GM12878 (cell line): ENCODE results near the gene SLC11A1. TPM values are rescaled to one million over a fixed set of nuclear protein-coding genes. Genes with fewer than 3 reads are reported as not detected.
A peak's percentile ranks its signal among the peaks of the same experiment; 100 is the strongest.

Source experiments
- ATAC-seq: fragments of 200-7000 bp; cut with Tn5 transposase; 3 replicates; pipeline ENCODE4 v1.9.1; 2020; ENCODE audit warnings: mild to moderate bottlenecking, moderate library complexity
- BruUV-seq: library from RNA; stranded (reverse); fragments of 400-500 nt; replicated peaks from 2 replicates; lab custom pipeline; 2021; lab: Mats Ljungman, UMichigan
- CTCF ChIA-PET: fragments of 300-600 bp; sonication (Branson Sonifier 250); formaldehyde crosslinking; extraction: SDS; loops from one replicate; lab custom pipeline; 2021; ENCODE audit warnings: inconsistent platforms; lab: Yijun Ruan, JAX
- POLR2A ChIA-PET: fragments of 350-600 bp; formaldehyde crosslinking; extraction: SDS; loops from one replicate; lab custom pipeline; 2021; ENCODE audit warnings: inconsistent platforms; lab: Charles Lee
- RAD21 ChIA-PET: fragments of 300-600 bp; sonication (Branson Sonifier 250); formaldehyde crosslinking; loops from one replicate; lab custom pipeline; 2023; ENCODE audit warnings: antibody characterized with exemption; ENCODE audit not compliant: unreplicated experiment; lab: Charles Lee
- SMC1A ChIA-PET: fragments of 300-600 bp; sonication (Branson Sonifier 250); formaldehyde crosslinking; loops from one replicate; lab custom pipeline; 2023; ENCODE audit not compliant: unreplicated experiment, uncharacterized antibody; lab: Charles Lee
- DNase-seq: peaks from one replicate; pipeline ENCODE4 v3.0.0-alpha.2; 2011; ENCODE audit warnings: low read depth, low spot score
- FAIRE-seq: peaks from 3 replicates; lab custom pipeline; 2011; peaks lifted over from hg19 to GRCh38; lab: Jason Lieb, UNC
- H2AFZ ChIP-seq: 2 replicates; pipeline ENCODE4 v1.6.0; 2011; ENCODE audit warnings: low read depth, low read length, control low read depth; ENCODE audit not compliant: control insufficient read depth
- H3K27ac ChIP-seq: 2 replicates; pipeline ENCODE4 v1.5.1; 2011; ENCODE audit warnings: control low read depth; ENCODE audit not compliant: control insufficient read depth, insufficient read depth
- H3K27me3 ChIP-seq, 2 experiments: replicated peaks in 1 of 2; 2 replicates each; pipeline versions ENCODE4 v1.6.0 to v1.6.1; 2011; ENCODE audit warnings: low read length in 1 of 2; ENCODE audit not compliant: control insufficient read depth in 2 of 2, insufficient read depth in 2 of 2
- H3K36me3 ChIP-seq, 2 experiments: 2 replicates each; pipeline ENCODE4 v1.5.1; 2011; ENCODE audit warnings: low read length in 1 of 2; ENCODE audit not compliant: control insufficient read depth in 2 of 2, insufficient read depth in 2 of 2
- H3K4me1 ChIP-seq: 2 replicates; pipeline ENCODE4 v1.6.1; 2011; ENCODE audit warnings: mild to moderate bottlenecking, low read length, moderate library complexity, mixed read lengths; ENCODE audit not compliant: control insufficient read depth, insufficient read depth
- H3K4me2 ChIP-seq: 2 replicates; pipeline ENCODE4 v1.6.0; 2011; ENCODE audit warnings: control low read depth; ENCODE audit not compliant: control insufficient read depth, insufficient read depth
- H3K4me3 ChIP-seq: fragments of 200-600 bp; sonication (generic); 2 replicates; pipeline ENCODE4 v1.5.1; 2016
- H3K79me2 ChIP-seq: 2 replicates; pipeline ENCODE4 v1.6.0; 2011; ENCODE audit warnings: low read length; ENCODE audit not compliant: control insufficient read depth, insufficient read depth
- H3K9ac ChIP-seq: 2 replicates; pipeline ENCODE4 v1.8.0; 2011; ENCODE audit warnings: low read length, control low read depth, mixed read lengths; ENCODE audit not compliant: control insufficient read depth, insufficient read depth
- H3K9me3 ChIP-seq: replicated peaks from 3 replicates; pipeline ENCODE4 v1.5.1; 2011; ENCODE audit warnings: mild to moderate bottlenecking, low read length; ENCODE audit not compliant: control insufficient read depth, insufficient read depth
- H4K20me1 ChIP-seq: 2 replicates; pipeline ENCODE4 v1.6.0; 2011; ENCODE audit not compliant: control insufficient read depth, insufficient read depth
- BCL3 ChIP-seq: IDR thresholded peaks from 2 replicates; pipeline ENCODE4 v1.6.1; 2011; ENCODE audit warnings: borderline replicate concordance, low read depth, mild to moderate bottlenecking, moderate library complexity, low read length; ENCODE audit not compliant: insufficient read depth, poor library complexity, severe bottlenecking
- BHLHE40 ChIP-seq, 2 experiments: fragments of 450-650 bp in 1 of 2; IDR thresholded peaks; 2 replicates each; pipeline ENCODE4 v1.6.1; 2011 to 2017; ENCODE audit warnings: low read depth in 2 of 2, borderline replicate concordance in 1 of 2, improper control_type of control experiment in 1 of 2, low read length in 1 of 2, mild to moderate bottlenecking in 1 of 2
- CREB1 ChIP-seq: IDR thresholded peaks from 2 replicates; pipeline ENCODE4 v1.6.1; 2012; ENCODE audit warnings: low read depth, mild to moderate bottlenecking, inconsistent platforms
- EED ChIP-seq: sonication (generic); IDR thresholded peaks from 2 replicates; pipeline ENCODE4 v1.6.1; 2016; ENCODE audit warnings: antibody characterized with exemption, low read depth
- ETV6 ChIP-seq, 2 experiments: fragments of 450-650 bp in 1 of 2; IDR thresholded peaks in 1 of 2; conservative IDR thresholded peaks in 1 of 2; 2 replicates each; pipeline ENCODE4 v1.6.1; 2014; ENCODE audit warnings: antibody characterized with exemption in 1 of 2, borderline replicate concordance in 1 of 2, low read depth in 1 of 2, mild to moderate bottlenecking in 1 of 2, moderate library complexity in 1 of 2
- JUNB ChIP-seq: IDR thresholded peaks from 2 replicates; pipeline ENCODE4 v1.6.1; 2016; ENCODE audit warnings: antibody characterized with exemption, mild to moderate bottlenecking
- LARP7 ChIP-seq: fragments of 450-650 bp; IDR thresholded peaks from 2 replicates; pipeline ENCODE4 v1.6.1; 2017; ENCODE audit warnings: mild to moderate bottlenecking
- MAX ChIP-seq: IDR thresholded peaks from 2 replicates; pipeline ENCODE4 v1.6.1; 2012; ENCODE audit warnings: low read depth, low read length, improper control_type of control experiment
- MYB ChIP-seq: fragments of 150-350 bp; IDR thresholded peaks from 2 replicates; pipeline ENCODE4 v1.6.1; 2014; ENCODE audit warnings: mild to moderate bottlenecking, low read depth, low read length, borderline replicate concordance
- NR2F1 ChIP-seq: fragments of 450-650 bp; conservative IDR thresholded peaks from 2 replicates; pipeline ENCODE4 v1.6.1; 2017; ENCODE audit warnings: mild to moderate bottlenecking
- PBX3 ChIP-seq: IDR thresholded peaks from 2 replicates; pipeline ENCODE4 v1.6.1; 2011; ENCODE audit warnings: mild to moderate bottlenecking, low read depth, low read length, moderate library complexity; ENCODE audit not compliant: insufficient replicate concordance
- POLR2A ChIP-seq: IDR thresholded peaks from 2 replicates; pipeline ENCODE4 v1.6.1; 2011; ENCODE audit warnings: low read depth, mild to moderate bottlenecking, low read length
- POLR2AphosphoS5 ChIP-seq: IDR thresholded peaks from 2 replicates; pipeline ENCODE4 v1.6.1; 2011; ENCODE audit warnings: mild to moderate bottlenecking, low read length, inconsistent platforms
- RB1 ChIP-seq: fragments of 450-650 bp; formaldehyde crosslinking; IDR thresholded peaks from 2 replicates; pipeline ENCODE4 v1.6.1; 2017; ENCODE audit warnings: mild to moderate bottlenecking, borderline replicate concordance
- RELA ChIP-seq: fragments of 450-650 bp; IDR thresholded peaks from 2 replicates; pipeline ENCODE4 v1.8.0; 2014; ENCODE audit warnings: borderline replicate concordance; ENCODE audit not compliant: partially characterized antibody
- SMAD1 ChIP-seq: fragments of 450-650 bp; IDR thresholded peaks from 2 replicates; pipeline ENCODE4 v1.6.1; 2018; ENCODE audit warnings: mild to moderate bottlenecking, low read depth; ENCODE audit not compliant: partially characterized antibody
- SP1 ChIP-seq: IDR thresholded peaks from one replicate; pipeline ENCODE4 v1.6.1; 2011; ENCODE audit warnings: low read depth, low read length
- SUZ12 ChIP-seq: fragments of 200-600 bp; sonication (generic); IDR thresholded peaks from one replicate; pipeline ENCODE4 v1.6.1; 2018; ENCODE audit warnings: antibody characterized with exemption, mild to moderate bottlenecking; ENCODE audit not compliant: unreplicated experiment
- TBL1XR1 ChIP-seq: IDR thresholded peaks from 2 replicates; pipeline ENCODE4 v1.6.1; 2012; ENCODE audit warnings: low read depth, low read length, improper control_type of control experiment
- ZBED1 ChIP-seq: IDR thresholded peaks from 2 replicates; pipeline ENCODE4 v1.6.1; 2016; ENCODE audit warnings: borderline replicate concordance
- WGBS: methylation state at CpG from one replicate; pipeline ENCODE4 v1.1.6; 2016; ENCODE audit warnings: low lambda C conversion rate; ENCODE audit not compliant: insufficient replicate concordance, insufficient coverage; ENCODE audit errors: missing lambda C conversion rate; 5-methylcytosine and 5-hydroxymethylcytosine counted together
- in situ Hi-C: fragments of 300-500 bp; cut with MboI; formaldehyde crosslinking; loops from 9 replicates; pipeline ENCODE4 v1.14.3; 2018; ENCODE audit warnings: mixed read lengths
- intact Hi-C: fragments of 100-400 bp; cut with micrococcal nuclease; formaldehyde crosslinking; loops from one replicate; pipeline ENCODE4 v1.14.2; 2022; ENCODE audit not compliant: unreplicated experiment
- polyA plus RNA-seq, 11 experiments: library from polyadenylated mRNA; depleted of rRNA in 4 of 11; unstranded in 6 of 11; stranded (reverse) in 5 of 11; fragments of >200 nt; fragmentation: Nextera tagmentation in 4 of 11; fragmentation: Illumina TruSeq in 1 of 11; extraction: Ambion mirVana in 4 of 11; extraction: Trizol in 1 of 11; gene quantifications; 1 replicate in 1 of 11; 2 replicates in 10 of 11; pipeline versions ENCODE4 v1.2.1 to v1.2.3, GENCODE V29; 2011 to 2016; ENCODE audit warnings: inconsistent platforms in 2 of 11, missing spikeins in 2 of 11, low read depth in 1 of 11
- total RNA-seq, 4 experiments: library from RNA; depleted of rRNA in 3 of 4; stranded (reverse); fragments of >200 nt in 3 of 4; fragmentation: Illumina TruSeq in 1 of 4; extraction: Trizol in 1 of 4; gene quantifications; 2 replicates each; pipeline versions ENCODE4 v1.2.1 to v1.2.3, GENCODE V29; 2013 to 2021

The SLC11A1 gene
- total and polyA plus RNA-seq, 10 of the 15 experiments (the other 5 are each of a cell fraction or from before 2014, with no cell fraction given), result 0.03 to 0.38 (median 0.12) TPM

- WGBS, result under 1% methylated on average over 60 of the region's 60 CpGs
- no peaks in the 10 kb centered on the region for H3K36me3 ChIP-seq
- no peaks in the 10 kb centered on the region for H3K27me3 ChIP-seq
- peak; percentile 51 for DNase-seq
- H3K27ac ChIP-seq, result peak overlapping the region; percentile 36; the same call in 1 of the 2 replicates
- H3K9me3 ChIP-seq, result no peaks in the 10 kb centered on the region; the same call in 2 of the 3 replicates
- peak; percentile 91 for FAIRE-seq
- intact Hi-C loops (loop anchor here (2.0 kb wide), 1 partner anchor 29 kb away; no protein-coding TSS in a partner anchor), in situ Hi-C loops (no loop called here)
- H3K4me2 ChIP-seq, result peak overlapping the region; percentile 94
- H3K4me3 ChIP-seq, result peak overlapping the region; percentile 56
- SMC1A ChIA-PET, result interaction anchor here (1.1 to 1.2 kb wide), 4 partner anchors 10 to 96 kb away, joined by 3 to 5 read pairs (median 3); partner anchors contain the start of gene SLC11A1
- H3K79me2 ChIP-seq, result no peaks in the 10 kb centered on the region
- BruUV-seq, result TSS peak; percentile 98
- H3K4me1 ChIP-seq, result peaks cover 8% of the 10 kb centered on the region
- H4K20me1 ChIP-seq, result no peaks in the 10 kb centered on the region
- H3K9ac ChIP-seq, result peak overlapping the region; percentile 41
- RAD21 ChIA-PET, result interaction anchor here (0.8 to 1.6 kb wide), 6 partner anchors 26 to 97 kb away, joined by 3 to 4 read pairs (median 3); partner anchors contain the start of gene PNKD
- H2AFZ ChIP-seq, result peak overlapping the region; percentile 91
- CTCF ChIA-PET, result interaction anchor here (0.6 to 2.0 kb wide), 7 partner anchors 10 to 94 kb away, joined by 3 to 17 read pairs (median 4); partner anchors contain the start of gene CATIP
- peak; percentile 99 for ATAC-seq
- POLR2A ChIA-PET, result interaction anchor here (0.6 to 1.5 kb wide), 6 partner anchors 11 to 94 kb away, joined by 3 to 6 read pairs (median 3); partner anchors contain the start of gene CATIP
- TF ChIP-seq RB1 (peak; percentile 33; the same call in 1 of the 2 replicates), MYB (no peak), SMAD1 (no peak), NR2F1 (peak; percentile 40; the same call in 1 of the 2 replicates), SP1 (no peak), POLR2AphosphoS5 (peak; percentile 83), LARP7 (peak; percentile 63; the same call in 1 of the 2 replicates), BHLHE40 (IDR thresholded peaks at IDR 0.05; ENCODE audit: borderline replicate concordance in 1 of 2, low read depth in 2 of 2, low read length in 1 of 2) (peak in 1 of 2 experiments; percentile 45; a peak in 1 of 4 replicates), ETV6 (conservative IDR thresholded peaks at IDR 0.05 in 1 of 2, IDR thresholded peaks at IDR 0.05 in 1 of 2; ENCODE audit: borderline replicate concordance in 1 of 2, low read depth in 1 of 2) (no peak; a peak in 1 of 4 replicates), SUZ12 (no peak), JUNB (no peak), TBL1XR1 (no peak), ZBED1 (no peak), CREB1 (peak; percentile 40; the same call in 1 of the 2 replicates), POLR2A (peak; percentile 92), PBX3 (no peak), BCL3 (peak; percentile 82), RELA (no peak), MAX (peak; percentile 60; the same call in 1 of the 2 replicates), EED (peak; percentile 50; the same call in 1 of the 2 replicates)
Measured at GRCh38 chr2:218367415-218368149, 14.5 kb upstream of the SLC11A1 start.
